CD4-positive, alpha-beta T cell (primary cell): ENCODE measurements around the gene GOLGA6L10. TPM values are rescaled to one million over a fixed set of nuclear protein-coding genes. Genes with fewer than 3 reads are reported as not detected.

Experiments
- ATAC-seq: fragments of 200-7000 bp; cut with Tn5 transposase; one replicate; pipeline ENCODE4 v1.10.0; 2022; ENCODE audit warnings: mild to moderate bottlenecking; ENCODE audit not compliant: poor library complexity
- CTCF ChIA-PET: fragments of 350-600 bp; sonication (Branson Sonifier 250); formaldehyde crosslinking; loops from one replicate; lab custom pipeline; 2021; ENCODE audit warnings: antibody characterized with exemption, inconsistent platforms; lab: Charles Lee
- POLR2A ChIA-PET: fragments of 350-600 bp; sonication (Branson Sonifier 250); formaldehyde crosslinking; loops from one replicate; lab custom pipeline; 2021; ENCODE audit warnings: antibody characterized with exemption, inconsistent platforms; lab: Charles Lee
- DNase-seq, 14 experiments: peaks; one replicate each; pipeline ENCODE4 v3.0.0-alpha.2; 2013 to 2020; ENCODE audit warnings: mixed read lengths in 2 of 14
- H3K27ac ChIP-seq, 2 donors: one replicate each; pipeline versions ENCODE4 v1.5.1 to v1.7.0; 2013; ENCODE audit warnings: low read length in 2 of 2, low read depth in 1 of 2, mild to moderate bottlenecking in 1 of 2
- H3K27me3 ChIP-seq, 2 experiments: 1 replicate in 1 of 2; 2 replicates in 1 of 2; pipeline versions ENCODE4 v1.6.1 to v1.7.0; 2013; ENCODE audit warnings: low read length in 2 of 2, control low read depth in 1 of 2, mild to moderate bottlenecking in 1 of 2, moderate library complexity in 1 of 2; ENCODE audit not compliant: insufficient read depth in 2 of 2, control insufficient read depth in 1 of 2
- H3K36me3 ChIP-seq: one replicate; pipeline ENCODE4 v1.6.1; 2013; ENCODE audit warnings: low read length, control low read depth; ENCODE audit not compliant: insufficient read depth
- H3K4me1 ChIP-seq: one replicate; pipeline ENCODE4 v1.6.1; 2013; ENCODE audit warnings: low read length, control low read depth; ENCODE audit not compliant: insufficient read depth
- H3K4me3 ChIP-seq: one replicate; pipeline ENCODE4 v1.5.1; 2013; ENCODE audit warnings: mild to moderate bottlenecking, low read length, moderate library complexity
- H3K9me3 ChIP-seq, 2 experiments: 1 replicate in 1 of 2; 2 replicates in 1 of 2; pipeline versions ENCODE4 v1.6.1 to v1.7.0; 2013; ENCODE audit warnings: low read length in 2 of 2, mild to moderate bottlenecking in 2 of 2, control low read depth in 1 of 2, moderate library complexity in 1 of 2; ENCODE audit not compliant: control insufficient read depth in 1 of 2, insufficient read depth in 1 of 2
- H3K27ac Mint-ChIP-seq: one replicate; pipeline ENCODE4 v1.8.0; 2020; ENCODE audit warnings: mixed read lengths
- H3K27me3 Mint-ChIP-seq: one replicate; pipeline ENCODE4 v1.8.0; 2021; ENCODE audit warnings: mixed read lengths
- H3K36me3 Mint-ChIP-seq: one replicate; pipeline ENCODE4 v1.8.0; 2021; ENCODE audit warnings: low read depth, mixed read lengths
- H3K4me1 Mint-ChIP-seq: one replicate; pipeline ENCODE4 v1.8.0; 2021; ENCODE audit warnings: low read depth, mixed read lengths
- H3K4me3 Mint-ChIP-seq: one replicate; pipeline ENCODE4 v1.8.0; 2020; ENCODE audit warnings: mild to moderate bottlenecking, mixed read lengths
- H3K9me3 Mint-ChIP-seq: one replicate; pipeline ENCODE4 v1.8.0; 2020; ENCODE audit warnings: mixed read lengths
- intact Hi-C, 2 experiments: fragments of 100-400 bp; cut with DNase I in 1 of 2; cut with micrococcal nuclease in 1 of 2; formaldehyde crosslinking; loops; one replicate each; pipeline versions ENCODE4 v1.15.1 to v1.9.0; 2023 to 2025; cut with DNase I, micrococcal nuclease
- total RNA-seq, 174 experiments: library from RNA in 2 of 174; stranded (reverse) in 2 of 174; gene quantifications; one replicate each; pipeline ENCODE4 v1.2.3 and lab custom pipeline; 2021 to 2026
- TF ChIP-seq, protein P1 (sequence below): fragments of 200-600 bp; IDR thresholded peaks from one replicate; pipeline ENCODE4 v1.8.0; 2022; ENCODE audit warnings: antibody characterized with exemption, mild to moderate bottlenecking

The GOLGA6L10 gene
- total RNA-seq, 2 experiments from 2014 or later = 0.93 to 1.1 TPM

DNA sequence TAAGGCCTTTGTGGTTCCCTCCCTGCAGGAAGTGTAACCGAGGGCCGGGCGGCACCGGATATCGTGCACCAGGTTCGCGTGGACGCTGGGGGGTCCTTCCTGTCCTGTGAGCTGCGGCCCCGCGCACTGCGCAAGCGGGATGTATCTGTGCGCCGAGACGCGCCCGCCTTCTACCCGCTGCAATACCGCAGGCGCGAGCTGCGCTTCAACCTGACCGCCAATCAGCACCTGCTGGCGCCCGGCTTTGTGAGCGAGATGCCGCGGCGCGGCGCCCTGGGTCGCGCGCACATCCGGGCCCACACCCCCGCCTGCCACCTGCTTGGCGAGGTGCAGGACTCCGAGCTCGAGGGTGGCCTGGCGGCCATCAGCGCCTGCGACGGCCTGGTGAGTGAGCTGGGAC lies 50.8 kb downstream of the GOLGA6L10 start:
- Mint-ChIP-seq H3K4me3 (peak overlapping the region; percentile 25), H3K27me3 (no peaks in the 10 kb centered on the region), H3K9me3 (no peaks in the 10 kb centered on the region), H3K4me1 (peaks cover 27% of the 10 kb centered on the region), H3K36me3 (no peaks in the 10 kb centered on the region), H3K27ac (peak overlapping the region; percentile 69)
- H3K9me3 ChIP-seq = no peaks in the 10 kb centered on the region
- intact Hi-C loops = no loop called here
- H3K4me1 ChIP-seq = peaks cover 20% of the 10 kb centered on the region
- H3K4me3 ChIP-seq = peak overlapping the region; percentile 31
- ATAC-seq (peak; percentile 94), DNase-seq (peak; percentile 35 to 80 (median 66))
- no peaks in the 10 kb centered on the region for H3K27me3 ChIP-seq
- ChIA-PET CTCF (no interaction called here), POLR2A (interaction anchor here (0.6 to 1.7 kb wide), 4 partner anchors 10 to 38 kb away, joined by 3 to 10 read pairs (median 4); partner anchors contain the start of genes EFL1 and SAXO2)
- no peaks in the 10 kb centered on the region for H3K36me3 ChIP-seq
- TF ChIP-seq, protein P1, sequence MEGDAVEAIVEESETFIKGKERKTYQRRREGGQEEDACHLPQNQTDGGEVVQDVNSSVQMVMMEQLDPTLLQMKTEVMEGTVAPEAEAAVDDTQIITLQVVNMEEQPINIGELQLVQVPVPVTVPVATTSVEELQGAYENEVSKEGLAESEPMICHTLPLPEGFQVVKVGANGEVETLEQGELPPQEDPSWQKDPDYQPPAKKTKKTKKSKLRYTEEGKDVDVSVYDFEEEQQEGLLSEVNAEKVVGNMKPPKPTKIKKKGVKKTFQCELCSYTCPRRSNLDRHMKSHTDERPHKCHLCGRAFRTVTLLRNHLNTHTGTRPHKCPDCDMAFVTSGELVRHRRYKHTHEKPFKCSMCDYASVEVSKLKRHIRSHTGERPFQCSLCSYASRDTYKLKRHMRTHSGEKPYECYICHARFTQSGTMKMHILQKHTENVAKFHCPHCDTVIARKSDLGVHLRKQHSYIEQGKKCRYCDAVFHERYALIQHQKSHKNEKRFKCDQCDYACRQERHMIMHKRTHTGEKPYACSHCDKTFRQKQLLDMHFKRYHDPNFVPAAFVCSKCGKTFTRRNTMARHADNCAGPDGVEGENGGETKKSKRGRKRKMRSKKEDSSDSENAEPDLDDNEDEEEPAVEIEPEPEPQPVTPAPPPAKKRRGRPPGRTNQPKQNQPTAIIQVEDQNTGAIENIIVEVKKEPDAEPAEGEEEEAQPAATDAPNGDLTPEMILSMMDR = no peak
- H3K27ac ChIP-seq = no peak overlapping the region

DNA sequence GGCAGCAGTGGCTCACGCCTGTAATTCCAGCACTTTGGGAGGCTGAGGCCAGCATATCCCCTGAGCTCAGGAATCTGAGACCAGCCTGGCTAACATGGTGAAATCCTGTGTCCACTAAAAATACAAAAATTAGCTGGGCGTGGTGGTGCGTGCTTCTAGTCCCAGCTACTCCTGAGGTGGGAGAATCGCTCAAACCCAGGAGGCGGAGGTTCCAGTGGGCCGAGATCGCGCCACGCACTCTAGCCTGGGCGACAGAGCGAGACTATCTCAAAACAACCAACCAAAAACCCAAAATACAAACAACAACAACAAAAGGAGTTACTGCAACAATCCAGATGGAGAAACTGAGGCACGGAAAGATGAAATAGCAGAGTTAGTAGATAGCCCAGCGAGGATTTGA lies 51.2 kb downstream of the GOLGA6L10 start:
- Histone ChIP-seq H3K27me3 (no peaks in the 10 kb centered on the region), H3K4me1 (peaks cover 20% of the 10 kb centered on the region), H3K27ac (no peak overlapping the region), H3K36me3 (no peaks in the 10 kb centered on the region), H3K4me3 (peak overlapping the region; percentile 31), H3K9me3 (no peaks in the 10 kb centered on the region)
- Mint-ChIP-seq H3K9me3 (no peaks in the 10 kb centered on the region), H3K36me3 (no peaks in the 10 kb centered on the region), H3K27me3 (no peaks in the 10 kb centered on the region), H3K27ac (peak overlapping the region; percentile 69), H3K4me1 (peaks cover 27% of the 10 kb centered on the region), H3K4me3 (peak overlapping the region; percentile 27)
- POLR2A ChIA-PET = interaction anchor here (1.1 to 1.7 kb wide), 2 partner anchors 12 to 36 kb away, joined by 4 to 10 read pairs; partner anchors contain the start of genes EFL1 and SAXO2
- TF ChIP-seq, protein P1 = no peak
- CTCF ChIA-PET = no interaction called here
- ATAC-seq = no peak
- intact Hi-C loops = no loop called here
- DNase-seq = no peak

GRCh38 chr15:82297546-82297945 lies 51.7 kb downstream of the GOLGA6L10 start:
- CTCF ChIA-PET = no interaction called here
- Mint-ChIP-seq H3K9me3 (no peaks in the 10 kb centered on the region), H3K36me3 (no peaks in the 10 kb centered on the region), H3K27me3 (no peaks in the 10 kb centered on the region), H3K27ac (peak overlapping the region; percentile 69), H3K4me3 (no peak overlapping the region), H3K4me1 (peaks cover 27% of the 10 kb centered on the region)
- no peaks in the 10 kb centered on the region for H3K36me3 ChIP-seq
- DNase-seq = no peak
- TF ChIP-seq, protein P1 = no peak
- no peaks in the 10 kb centered on the region for H3K27me3 ChIP-seq
- H3K4me3 ChIP-seq = no peak overlapping the region
- POLR2A ChIA-PET = no interaction called here
- H3K27ac ChIP-seq = no peak overlapping the region
- ATAC-seq = no peak
- intact Hi-C loops = no loop called here
- no peaks in the 10 kb centered on the region for H3K9me3 ChIP-seq
- H3K4me1 ChIP-seq = peaks cover 20% of the 10 kb centered on the region
